ENCODE measurements around the gene LTB4R. TPM values are rescaled to one million over a fixed set of nuclear protein-coding genes. Genes with fewer than 3 reads are reported as not detected.
A peak's percentile ranks its signal among the peaks of the same experiment; 100 is the strongest.

The LTB4R gene
- total RNA-seq, 2 experiments from 2014 or later = 11.6 to 11.7 TPM

DNA sequence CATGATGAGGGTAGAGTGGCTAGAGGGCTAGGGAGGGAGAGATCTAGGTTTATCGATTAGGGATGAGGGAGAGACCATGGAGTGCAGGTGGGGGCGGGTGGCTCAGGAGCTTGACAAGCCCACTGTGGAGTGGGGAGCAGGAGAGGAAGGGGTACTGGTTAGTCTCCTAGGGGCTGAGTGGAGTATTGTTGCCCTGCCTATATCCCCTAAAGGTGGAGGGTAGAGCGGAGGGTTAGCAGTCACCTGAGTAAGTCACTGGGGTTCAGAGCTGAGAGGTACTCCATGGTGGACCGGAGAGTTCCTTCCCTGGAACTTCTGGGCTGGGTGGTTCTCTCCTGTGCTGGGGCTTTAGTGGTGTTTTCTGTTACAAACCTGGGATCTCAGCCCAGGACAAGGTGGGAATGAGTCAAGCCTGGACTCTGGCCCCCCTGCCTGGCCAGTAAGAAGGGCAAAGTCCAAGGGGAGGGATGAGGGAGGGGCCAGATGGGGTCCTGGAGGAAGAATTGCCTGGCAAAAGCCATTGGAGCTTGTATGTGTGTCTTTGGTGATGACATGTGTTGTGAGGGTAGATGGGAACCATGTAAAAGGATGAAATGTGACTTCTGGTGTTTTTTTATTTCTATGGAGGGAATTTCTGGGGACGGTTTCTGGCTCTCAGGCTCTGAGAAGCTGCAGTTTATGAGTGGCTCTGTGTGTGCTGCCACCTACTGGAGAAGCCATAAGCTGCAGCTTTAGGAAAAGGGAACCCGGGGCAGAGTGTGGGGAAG lies 3.5 kb upstream of the LTB4R start, which contains the start of gene CIDEB:
CIDEB (minus strand) TSS at position 403 of the 767 bp plus-strand sequence; CDS start at position 284, 119 bp downstream.
- Mint-ChIP-seq H3K9me3 (no peaks in the 10 kb centered on the region), H3K4me3 (no peak within 1 kb of the TSS), H3K27ac (no peak within 1 kb of the TSS), H3K36me3 (ENCODE audit: low read depth) (peaks cover 52% of the 10 kb centered on the region), H3K4me1 (ENCODE audit: low read depth) (peaks cover 36% of the 10 kb centered on the region), H3K27me3 (no peaks in the 10 kb centered on the region)
- ChIA-PET POLR2A (interaction anchor here (0.5 to 2.9 kb wide), 11 partner anchors 15 to 156 kb away, joined by 3 to 12 read pairs (median 4); partner anchors contain the start of genes CHMP4A, GMPR2, KHNYN and NEDD8), CTCF (interaction anchor here (0.8 to 28.2 kb wide), 47 partner anchors 8 to 249 kb away, joined by 3 to 873 read pairs (median 6); partner anchors contain the start of genes ADCY4, CBLN3, CHMP4A and DCAF11)
- TF ChIP-seq, protein P1, sequence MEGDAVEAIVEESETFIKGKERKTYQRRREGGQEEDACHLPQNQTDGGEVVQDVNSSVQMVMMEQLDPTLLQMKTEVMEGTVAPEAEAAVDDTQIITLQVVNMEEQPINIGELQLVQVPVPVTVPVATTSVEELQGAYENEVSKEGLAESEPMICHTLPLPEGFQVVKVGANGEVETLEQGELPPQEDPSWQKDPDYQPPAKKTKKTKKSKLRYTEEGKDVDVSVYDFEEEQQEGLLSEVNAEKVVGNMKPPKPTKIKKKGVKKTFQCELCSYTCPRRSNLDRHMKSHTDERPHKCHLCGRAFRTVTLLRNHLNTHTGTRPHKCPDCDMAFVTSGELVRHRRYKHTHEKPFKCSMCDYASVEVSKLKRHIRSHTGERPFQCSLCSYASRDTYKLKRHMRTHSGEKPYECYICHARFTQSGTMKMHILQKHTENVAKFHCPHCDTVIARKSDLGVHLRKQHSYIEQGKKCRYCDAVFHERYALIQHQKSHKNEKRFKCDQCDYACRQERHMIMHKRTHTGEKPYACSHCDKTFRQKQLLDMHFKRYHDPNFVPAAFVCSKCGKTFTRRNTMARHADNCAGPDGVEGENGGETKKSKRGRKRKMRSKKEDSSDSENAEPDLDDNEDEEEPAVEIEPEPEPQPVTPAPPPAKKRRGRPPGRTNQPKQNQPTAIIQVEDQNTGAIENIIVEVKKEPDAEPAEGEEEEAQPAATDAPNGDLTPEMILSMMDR (IDR thresholded peaks at IDR 0.05) = peak; percentile 91
- ATAC-seq (no peak), DNase-seq (peak; percentile 69)
- intact Hi-C loops (cut with micrococcal nuclease) = no loop called here

DNA sequence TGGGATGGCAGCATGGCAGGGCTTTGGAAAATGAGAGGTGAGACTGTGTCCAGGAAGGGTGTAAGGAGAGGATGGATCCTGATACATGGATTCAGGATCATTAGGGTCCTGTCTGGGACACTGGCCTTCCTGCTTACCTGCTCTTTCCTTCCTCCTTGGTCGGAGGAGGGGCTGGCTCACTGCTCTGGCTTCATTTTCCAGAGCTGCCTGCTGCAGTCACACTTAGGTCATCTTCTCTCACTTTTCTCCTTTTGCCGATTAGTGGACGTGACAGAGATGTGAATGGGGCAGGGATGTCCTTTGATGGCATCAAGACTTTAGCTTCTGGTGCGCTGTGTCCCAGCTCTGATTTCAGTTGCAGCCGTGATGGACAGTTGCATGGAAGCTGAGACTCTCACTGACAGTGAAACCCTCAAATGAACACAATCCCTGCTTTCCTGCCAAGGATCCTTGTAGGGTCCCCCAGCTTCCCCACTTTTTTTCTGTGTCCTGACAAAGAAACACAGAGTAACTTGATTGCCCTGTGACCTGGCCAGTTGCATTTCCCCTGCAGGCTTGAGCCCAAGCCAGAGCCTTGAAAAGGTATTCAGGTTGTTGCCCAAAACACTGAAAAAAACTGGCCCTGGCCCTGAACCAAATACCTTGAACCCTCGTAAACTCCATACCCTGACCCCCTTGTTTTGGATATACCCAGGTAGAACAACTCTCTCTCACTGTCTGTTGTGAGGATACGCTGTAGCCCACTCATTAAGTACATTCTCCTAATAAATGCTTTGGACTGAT lies 2.8 kb upstream of the LTB4R start:
- H3K4me1 Mint-ChIP-seq (ENCODE audit: low read depth) = peaks cover 44% of the 10 kb centered on the region
- POLR2A ChIA-PET = interaction anchor here (0.5 to 5.3 kb wide), 13 partner anchors 8 to 157 kb away, joined by 3 to 54 read pairs (median 4); partner anchors contain the start of genes CHMP4A, DHRS1, GMPR2 and KHNYN
- CTCF ChIA-PET = interaction anchor here (0.8 to 28.2 kb wide), 50 partner anchors 8 to 250 kb away, joined by 3 to 873 read pairs (median 6); partner anchors contain the start of genes ADCY4, CBLN3, CHMP4A and DCAF11
- intact Hi-C loops (cut with micrococcal nuclease) = no loop called here
- no peak for ATAC-seq
- TF ChIP-seq, protein P1 (IDR thresholded peaks at IDR 0.05) = peak; percentile 2
- H3K27me3 Mint-ChIP-seq = no peaks in the 10 kb centered on the region
- no peak overlapping the region for H3K4me3 Mint-ChIP-seq
- H3K36me3 Mint-ChIP-seq (ENCODE audit: low read depth) = peaks cover 50% of the 10 kb centered on the region
- DNase-seq = no peak
- no peaks in the 10 kb centered on the region for H3K9me3 Mint-ChIP-seq
- no peak overlapping the region for H3K27ac Mint-ChIP-seq

DNA sequence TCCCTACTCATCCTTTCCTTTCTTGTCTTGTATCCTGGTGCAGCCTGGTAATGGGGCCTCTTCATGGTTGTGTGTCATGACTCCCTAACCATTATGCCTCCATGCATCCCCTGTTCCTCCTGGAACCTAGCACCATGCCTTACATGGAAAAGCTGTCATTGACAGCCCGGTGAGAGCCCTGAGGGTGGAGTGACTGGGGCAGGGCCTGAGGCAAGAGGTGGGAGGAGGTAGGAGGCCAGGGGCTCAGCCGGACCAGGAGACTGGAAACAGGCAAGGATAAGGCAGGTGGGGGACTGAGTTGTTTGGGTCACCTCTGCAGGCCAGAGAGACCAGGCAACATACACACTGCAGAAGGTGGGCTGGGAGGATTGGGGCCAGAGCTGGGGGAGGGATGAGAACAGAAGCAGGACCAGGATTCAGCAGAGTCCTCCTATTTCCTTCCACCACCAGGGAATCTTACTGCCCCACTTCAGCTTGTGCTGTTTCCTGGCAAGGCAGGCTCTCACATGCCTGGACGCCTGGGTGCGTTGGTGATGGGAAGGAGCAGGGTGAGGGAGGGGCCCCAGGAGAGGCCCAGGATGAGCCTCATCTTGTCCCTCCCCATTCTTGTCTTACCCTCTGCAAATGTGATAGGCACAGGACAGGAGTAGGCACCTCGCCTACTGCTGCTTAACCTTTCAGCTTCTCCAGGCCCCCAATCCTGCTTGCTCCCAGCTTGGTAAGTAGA lies 1.6 kb upstream of the LTB4R start, which contains the start of gene LTB4R2:
LTB4R2 (plus strand) TSS at position 603 of the 727 bp plus-strand sequence. CDS start 525 bp downstream, outside the sequence.
- ATAC-seq (no peak), DNase-seq (no peak)
- Mint-ChIP-seq H3K27me3 (no peaks in the 10 kb centered on the region), H3K36me3 (ENCODE audit: low read depth) (peaks cover 44% of the 10 kb centered on the region), H3K4me3 (peak within 1 kb of the TSS; percentile 58), H3K9me3 (no peaks in the 10 kb centered on the region), H3K4me1 (ENCODE audit: low read depth) (peaks cover 55% of the 10 kb centered on the region), H3K27ac (peak within 1 kb of the TSS; percentile 51)
- intact Hi-C loops (cut with micrococcal nuclease) = no loop called here
- ChIA-PET POLR2A (interaction anchor here (1.0 to 5.3 kb wide), 10 partner anchors 9 to 128 kb away, joined by 3 to 54 read pairs (median 5); partner anchors contain the start of genes CBLN3, DHRS1, GMPR2 and KHNYN), CTCF (interaction anchor here (0.8 to 28.2 kb wide), 20 partner anchors 10 to 134 kb away, joined by 3 to 873 read pairs (median 22); partner anchors contain the start of genes ADCY4, CBLN3, DHRS1 and GMPR2)
- TF ChIP-seq, protein P1 (IDR thresholded peaks at IDR 0.05) = no peak

DNA sequence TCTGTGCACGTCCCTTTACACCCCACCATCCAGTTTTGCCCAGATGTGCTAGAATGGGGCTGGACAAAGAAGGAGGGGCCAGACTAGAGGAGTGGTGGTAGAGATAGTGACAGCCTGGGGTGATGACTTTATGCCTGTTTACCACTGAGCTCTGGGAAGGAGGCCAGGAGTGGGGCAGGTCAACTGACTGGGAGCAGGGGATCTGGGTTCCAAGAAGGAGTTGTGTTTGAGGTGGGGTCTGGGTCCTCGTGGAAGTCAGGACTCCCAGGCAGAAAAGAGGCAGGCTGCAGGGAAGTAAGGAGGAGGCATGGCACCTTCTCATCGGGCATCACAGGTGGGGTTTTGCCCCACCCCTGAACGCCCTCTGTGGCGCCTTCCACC lies 1.0 kb upstream of the LTB4R start:
- DNase-seq (no peak), ATAC-seq (no peak)
- peaks cover 61% of the 10 kb centered on the region for H3K4me1 Mint-ChIP-seq (ENCODE audit: low read depth)
- peaks cover 39% of the 10 kb centered on the region for H3K36me3 Mint-ChIP-seq (ENCODE audit: low read depth)
- H3K27me3 Mint-ChIP-seq = no peaks in the 10 kb centered on the region
- peak overlapping the region; percentile 51 for H3K27ac Mint-ChIP-seq
- TF ChIP-seq, protein P1 (IDR thresholded peaks at IDR 0.05) = no peak
- no peaks in the 10 kb centered on the region for H3K9me3 Mint-ChIP-seq
- intact Hi-C loops (cut with micrococcal nuclease) = no loop called here
- H3K4me3 Mint-ChIP-seq = peak overlapping the region; percentile 58
- CTCF ChIA-PET = interaction anchor here (0.8 to 28.2 kb wide), 14 partner anchors 9 to 127 kb away, joined by 3 to 873 read pairs (median 26); partner anchors contain the start of genes ADCY4, DHRS1, GMPR2 and KHNYN
- POLR2A ChIA-PET = interaction anchor here (1.0 to 5.3 kb wide), 9 partner anchors 10 to 127 kb away, joined by 3 to 54 read pairs (median 6); partner anchors contain the start of genes CBLN3, DHRS1, GMPR2 and KHNYN

Measured in activated CD8-positive, alpha-beta T cell treated with anti-CD3 and anti-CD28 coated beads for 36 hours (primary cell).